IMR-90 (cell line): ENCODE results near the gene RPL41.

Experiments
- BHLHE40 ChIP-seq: fragments of 150-350 bp; IDR thresholded peaks from 2 replicates; pipeline ENCODE4 v1.6.1; 2016; ENCODE audit warnings: mild to moderate bottlenecking, low read depth, low read length
- CEBPB ChIP-seq: IDR thresholded peaks from 2 replicates; pipeline ENCODE4 v1.6.1; 2012; ENCODE audit warnings: low read depth, low read length, improper control_type of control experiment
- CHD1 ChIP-seq: IDR thresholded peaks from 2 replicates; pipeline ENCODE4 v1.6.1; 2012; ENCODE audit warnings: low read depth, low read length, improper control_type of control experiment
- CTCF ChIP-seq: conservative IDR thresholded peaks from 2 replicates; pipeline ENCODE4 v1.5.1; 2012; ENCODE audit warnings: mild to moderate bottlenecking, low read depth, low read length, improper control_type of control experiment
- FOS ChIP-seq: fragments of 150-350 bp; IDR thresholded peaks from 2 replicates; pipeline ENCODE4 v1.6.1; 2016; ENCODE audit warnings: low read depth, low read length
- MAFK ChIP-seq: IDR thresholded peaks from 2 replicates; pipeline ENCODE4 v1.6.1; 2012; ENCODE audit warnings: low read depth, low read length, improper control_type of control experiment
- MAZ ChIP-seq: IDR thresholded peaks from 2 replicates; pipeline ENCODE4 v1.6.1; 2012; ENCODE audit warnings: low read depth, mild to moderate bottlenecking, low read length, improper control_type of control experiment, moderate library complexity, borderline replicate concordance
- MXI1 ChIP-seq: IDR thresholded peaks from 2 replicates; pipeline ENCODE4 v1.6.1; 2012; ENCODE audit warnings: low read depth, mild to moderate bottlenecking, low read length, moderate library complexity, borderline replicate concordance
- POLR2A ChIP-seq: IDR thresholded peaks from 2 replicates; pipeline ENCODE4 v1.6.1; 2012; ENCODE audit warnings: mild to moderate bottlenecking, low read depth, low read length
- RAD21 ChIP-seq: IDR thresholded peaks from 2 replicates; pipeline ENCODE4 v1.6.1; 2012; ENCODE audit warnings: low read length, improper control_type of control experiment
- RFX5 ChIP-seq: IDR thresholded peaks from 2 replicates; pipeline ENCODE4 v1.8.0; 2012; ENCODE audit warnings: low read depth, mild to moderate bottlenecking, low read length, moderate library complexity
- SMC3 ChIP-seq: fragments of 150-350 bp; IDR thresholded peaks from 2 replicates; pipeline ENCODE4 v1.6.1; 2016; ENCODE audit warnings: low read depth, mild to moderate bottlenecking, antibody characterized with exemption, low read length, moderate library complexity
- TF ChIP-seq, protein P1 (sequence below): fragments of 150-350 bp; IDR thresholded peaks from 2 replicates; pipeline ENCODE4 v1.6.1; 2017; ENCODE audit warnings: mild to moderate bottlenecking, antibody characterized with exemption, low read length, low read depth
- TF ChIP-seq, protein P2 (sequence below): fragments of 150-350 bp; IDR thresholded peaks from 2 replicates; pipeline ENCODE4 v1.6.1; 2016; ENCODE audit warnings: low read depth, mild to moderate bottlenecking, low read length, moderate library complexity, borderline replicate concordance

DNA sequence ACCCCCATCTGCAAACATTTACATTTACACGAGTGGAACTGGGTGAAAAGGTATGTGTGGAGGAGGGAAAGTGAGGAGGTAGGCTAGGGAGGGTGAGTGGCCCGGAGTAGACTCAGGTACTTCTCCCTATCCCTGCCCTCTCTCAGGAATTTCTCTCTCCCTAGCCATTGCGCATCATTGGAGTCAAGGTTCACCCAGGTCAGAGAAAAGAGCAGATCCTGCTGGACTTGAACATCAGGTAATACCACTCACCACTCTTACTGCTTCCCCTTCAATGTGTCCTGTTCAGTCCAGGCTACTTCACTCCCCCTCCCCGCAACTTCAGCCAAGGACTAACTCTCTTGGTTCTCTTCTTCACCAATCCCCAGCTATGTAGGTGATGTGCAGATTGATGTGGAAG is 14.4 kb downstream of the RPL41 start:
- TF ChIP-seq CEBPB (no peak), BHLHE40 (no peak), CTCF (no peak), MAZ (no peak), MXI1 (no peak), POLR2A (no peak), RFX5 (no peak), MAFK (no peak), RAD21 (no peak), SMC3 (no peak), FOS (no peak), CHD1 (no peak)
- TF ChIP-seq, protein P1, sequence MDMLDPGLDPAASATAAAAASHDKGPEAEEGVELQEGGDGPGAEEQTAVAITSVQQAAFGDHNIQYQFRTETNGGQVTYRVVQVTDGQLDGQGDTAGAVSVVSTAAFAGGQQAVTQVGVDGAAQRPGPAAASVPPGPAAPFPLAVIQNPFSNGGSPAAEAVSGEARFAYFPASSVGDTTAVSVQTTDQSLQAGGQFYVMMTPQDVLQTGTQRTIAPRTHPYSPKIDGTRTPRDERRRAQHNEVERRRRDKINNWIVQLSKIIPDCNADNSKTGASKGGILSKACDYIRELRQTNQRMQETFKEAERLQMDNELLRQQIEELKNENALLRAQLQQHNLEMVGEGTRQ = no peak
- TF ChIP-seq, protein P2, sequence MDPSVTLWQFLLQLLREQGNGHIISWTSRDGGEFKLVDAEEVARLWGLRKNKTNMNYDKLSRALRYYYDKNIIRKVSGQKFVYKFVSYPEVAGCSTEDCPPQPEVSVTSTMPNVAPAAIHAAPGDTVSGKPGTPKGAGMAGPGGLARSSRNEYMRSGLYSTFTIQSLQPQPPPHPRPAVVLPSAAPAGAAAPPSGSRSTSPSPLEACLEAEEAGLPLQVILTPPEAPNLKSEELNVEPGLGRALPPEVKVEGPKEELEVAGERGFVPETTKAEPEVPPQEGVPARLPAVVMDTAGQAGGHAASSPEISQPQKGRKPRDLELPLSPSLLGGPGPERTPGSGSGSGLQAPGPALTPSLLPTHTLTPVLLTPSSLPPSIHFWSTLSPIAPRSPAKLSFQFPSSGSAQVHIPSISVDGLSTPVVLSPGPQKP = no peak
